Activated CD4-positive, alpha-beta memory T cell treated with anti-CD3 and anti-CD28 coated beads, Interleukin-2, amount 10 ng/mL, durations not matched to agents 7 days and 5 days (primary cell): ENCODE measurements around the gene KHSRP. TPM values are rescaled to one million over a fixed set of nuclear protein-coding genes. Genes with fewer than 3 reads are reported as not detected.
"Not testable (repeated sequence)": the region's sequence is repeated elsewhere in the genome, so short reads cannot be mapped to it uniquely, and the experiment has no call there.

Source experiments
- CTCF ChIA-PET: fragments of 350-600 bp; sonication (Branson Sonifier 250); formaldehyde crosslinking; loops from one replicate; lab custom pipeline; 2021; ENCODE audit warnings: antibody characterized with exemption, inconsistent platforms; lab: Charles Lee
- POLR2A ChIA-PET: fragments of 350-600 bp; sonication (Branson Sonifier 250); formaldehyde crosslinking; loops from one replicate; lab custom pipeline; 2021; ENCODE audit warnings: antibody characterized with exemption; lab: Charles Lee
- DNase-seq: peaks from one replicate; pipeline ENCODE4 v3.0.0-alpha.2; 2020
- H3K27ac Mint-ChIP-seq: one replicate; pipeline ENCODE4 v1.8.0; 2021; ENCODE audit warnings: mild to moderate bottlenecking, mixed read lengths
- H3K27me3 Mint-ChIP-seq: one replicate; pipeline ENCODE4 v1.8.0; 2021; ENCODE audit warnings: mixed read lengths
- H3K36me3 Mint-ChIP-seq: one replicate; pipeline ENCODE4 v1.8.0; 2021; ENCODE audit warnings: low read depth, mixed read lengths
- H3K4me1 Mint-ChIP-seq: one replicate; pipeline ENCODE4 v1.8.0; 2021; ENCODE audit warnings: mixed read lengths
- H3K4me3 Mint-ChIP-seq: one replicate; pipeline ENCODE4 v1.8.0; 2021; ENCODE audit warnings: mild to moderate bottlenecking, mixed read lengths
- H3K9me3 Mint-ChIP-seq: one replicate; pipeline ENCODE4 v1.8.0; 2021; ENCODE audit warnings: mixed read lengths
- total RNA-seq, 2 experiments: library from RNA; stranded (reverse); gene quantifications; one replicate each; pipeline ENCODE4 v1.2.3, GENCODE V29; 2021

Gene KHSRP
- total RNA-seq, 2 experiments from 2014 or later: 246 to 250 TPM

DNA sequence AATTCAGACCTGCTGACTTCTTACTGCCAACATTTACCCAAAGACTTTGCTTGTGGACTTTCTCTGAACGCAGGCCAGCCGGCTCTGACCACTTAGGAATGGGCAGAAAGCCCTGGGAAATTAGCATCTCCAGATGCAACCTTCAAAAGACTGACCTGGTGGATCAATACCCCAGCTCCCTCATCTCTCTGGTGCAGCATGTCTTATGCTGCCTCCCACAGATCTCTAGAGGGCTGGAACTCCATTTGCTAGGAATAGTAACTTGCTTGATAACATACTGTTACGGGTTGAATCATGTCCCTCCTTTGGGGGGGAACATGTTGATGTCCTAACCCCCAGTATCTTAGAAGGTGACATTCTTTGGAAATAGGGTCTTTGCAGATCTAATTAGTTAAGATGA is 21.8 kb upstream of the KHSRP start:
- Mint-ChIP-seq H3K4me1 (no peaks in the 10 kb centered on the region), H3K27me3 (no peaks in the 10 kb centered on the region), H3K36me3 (peaks cover 6% of the 10 kb centered on the region), H3K4me3 (no peak overlapping the region), H3K9me3 (no peaks in the 10 kb centered on the region), H3K27ac (no peak overlapping the region)
- ChIA-PET CTCF (no interaction called here), POLR2A (no interaction called here)
- DNase-seq: no peak

DNA sequence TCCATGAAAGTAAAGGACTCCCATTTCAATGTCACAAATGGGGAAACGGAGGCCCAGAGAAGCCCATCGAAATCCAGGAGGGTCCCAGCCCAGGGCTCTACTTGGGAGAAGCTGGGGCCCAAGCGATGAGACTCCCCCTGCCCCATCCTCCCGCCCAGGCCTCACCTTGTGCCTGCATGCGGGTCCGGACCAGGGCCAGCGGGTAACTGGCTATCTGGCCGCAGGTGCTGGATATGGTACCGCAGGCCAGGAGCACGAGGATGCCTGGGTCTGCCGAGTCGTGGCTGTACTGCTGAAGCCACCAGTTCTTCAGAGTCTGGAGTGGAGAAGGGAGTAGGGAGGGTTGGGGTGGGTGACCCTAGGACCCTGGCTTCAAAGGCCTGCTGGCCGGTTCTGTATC is 19.4 kb upstream of the KHSRP start:
- H3K36me3 Mint-ChIP-seq: no peaks in the 10 kb centered on the region
- no peaks in the 10 kb centered on the region for H3K27me3 Mint-ChIP-seq
- CTCF ChIA-PET: no interaction called here
- no peaks in the 10 kb centered on the region for H3K4me1 Mint-ChIP-seq
- no peaks in the 10 kb centered on the region for H3K9me3 Mint-ChIP-seq
- no peak overlapping the region for H3K27ac Mint-ChIP-seq
- DNase-seq: no peak
- POLR2A ChIA-PET: no interaction called here
- no peak overlapping the region for H3K4me3 Mint-ChIP-seq

DNA sequence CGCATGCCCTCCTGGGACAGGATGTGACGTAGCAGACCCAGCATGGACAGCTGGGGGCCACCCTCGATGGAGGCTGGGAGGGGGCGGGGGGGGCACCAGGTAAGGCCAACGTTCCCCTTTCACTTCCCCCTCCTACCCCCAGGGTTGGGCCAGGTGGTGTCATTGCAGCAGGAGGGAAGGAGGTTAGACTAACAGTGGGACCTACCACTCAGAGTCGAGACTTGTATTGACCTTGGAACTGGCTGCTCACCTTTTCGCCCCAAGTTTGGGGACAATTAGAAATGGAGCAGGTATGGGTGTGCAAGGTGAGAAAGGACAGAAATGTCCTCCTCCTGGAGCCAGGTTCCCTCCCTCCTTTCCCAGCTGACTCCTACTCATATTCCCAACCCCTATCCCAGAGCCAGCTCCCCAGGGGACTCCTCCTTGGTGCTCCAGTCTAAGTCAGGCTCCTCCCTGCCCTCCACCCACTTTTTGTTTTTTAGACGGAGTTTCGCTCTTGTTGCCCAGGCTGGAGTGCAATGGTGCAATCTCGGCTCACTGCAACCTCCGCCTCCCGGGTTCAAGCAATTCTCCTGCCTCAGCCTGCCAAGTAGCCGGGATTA is 17.6 kb upstream of the KHSRP start:
- Mint-ChIP-seq H3K9me3 (no peaks in the 10 kb centered on the region), H3K4me1 (no peaks in the 10 kb centered on the region), H3K27ac (no peak overlapping the region), H3K4me3 (no peak overlapping the region), H3K36me3 (no peaks in the 10 kb centered on the region), H3K27me3 (no peaks in the 10 kb centered on the region)
- no peak for DNase-seq
- ChIA-PET POLR2A (no interaction called here), CTCF (no interaction called here)

DNA sequence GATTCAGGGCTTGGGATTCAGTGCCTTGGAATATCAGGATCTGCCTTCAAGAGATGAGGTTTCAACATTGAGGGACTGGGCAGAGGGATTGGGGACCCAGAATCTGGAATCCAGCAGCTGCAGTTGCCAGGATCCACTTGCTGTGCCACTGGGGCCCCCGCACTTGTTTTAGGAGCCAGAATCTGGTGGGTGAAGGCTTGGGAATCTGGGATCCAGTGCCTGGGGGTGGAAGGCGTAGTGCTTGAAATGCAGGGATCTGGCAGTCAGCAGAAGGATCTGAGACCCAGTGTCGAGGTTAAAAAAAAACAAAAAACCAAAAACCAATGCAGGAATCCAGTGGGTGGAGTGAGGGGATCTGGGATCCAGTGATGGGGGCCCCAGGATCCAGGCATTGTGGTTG is 16.3 kb upstream of the KHSRP start:
- Mint-ChIP-seq H3K4me1 (peaks cover 2% of the 10 kb centered on the region), H3K4me3 (no peak overlapping the region)
- POLR2A ChIA-PET: no interaction called here

DNA sequence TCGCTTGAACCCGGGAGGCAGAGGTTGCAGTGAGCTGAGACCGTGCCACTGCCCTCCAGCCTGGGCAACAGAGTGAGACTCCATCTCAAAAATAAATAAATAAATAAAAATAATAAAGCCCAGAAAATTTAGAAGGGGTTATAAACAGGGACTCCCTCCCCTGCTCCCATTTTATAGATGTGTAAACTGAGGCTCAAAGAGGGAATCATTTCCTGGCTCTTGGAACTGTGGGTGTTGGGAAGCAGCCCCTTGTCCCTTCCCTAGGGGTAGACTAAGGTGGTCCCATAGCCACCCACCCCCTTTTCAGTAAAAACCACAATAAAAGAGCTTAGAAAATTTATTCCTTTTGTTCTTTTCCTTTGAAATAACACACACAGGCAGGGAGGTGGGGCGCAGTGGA is 15.1 kb upstream of the KHSRP start:
- no peak for DNase-seq
- POLR2A ChIA-PET: no interaction called here
- Mint-ChIP-seq H3K27ac (no peak overlapping the region), H3K9me3 (no peaks in the 10 kb centered on the region), H3K4me3 (no peak overlapping the region), H3K27me3 (no peaks in the 10 kb centered on the region), H3K4me1 (peaks cover 2% of the 10 kb centered on the region), H3K36me3 (no peaks in the 10 kb centered on the region)
- CTCF ChIA-PET: no interaction called here

More for the DNA sequence above, 16.3 kb upstream of the KHSRP start:
- H3K27ac Mint-ChIP-seq: no peak overlapping the region
- H3K27me3 Mint-ChIP-seq: no peaks in the 10 kb centered on the region
- CTCF ChIA-PET: no interaction called here
- no peak for DNase-seq
- no peaks in the 10 kb centered on the region for H3K9me3 Mint-ChIP-seq
- no peaks in the 10 kb centered on the region for H3K36me3 Mint-ChIP-seq

DNA sequence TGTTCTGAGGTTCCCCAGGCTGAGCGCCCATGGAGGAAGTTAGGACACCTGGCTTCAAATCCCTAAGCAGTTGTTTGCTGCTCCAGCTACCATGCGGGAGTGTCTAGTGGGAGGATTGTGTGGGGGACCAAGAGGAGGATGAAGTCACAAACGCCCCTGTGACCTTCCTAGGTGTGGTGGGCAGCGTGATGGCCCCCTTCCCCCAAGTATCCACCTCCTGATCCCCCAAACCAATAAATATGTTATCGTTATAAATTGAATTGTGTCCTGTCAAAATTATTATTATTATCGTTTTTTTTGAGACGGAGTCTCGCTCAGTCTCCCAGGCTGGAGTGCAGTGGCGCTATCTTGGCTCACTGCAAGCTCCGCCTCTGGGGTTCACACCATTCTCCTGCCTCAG is 9.1 kb upstream of the KHSRP start, which contains the start of gene SLC25A41:
Gene SLC25A41 (minus strand): TSS at position 101 of the 400 bp plus-strand sequence. CDS start 70 bp downstream, at position 31.
- DNase-seq: no peak
- POLR2A ChIA-PET: interaction anchor here (4.1 kb wide), 1 partner anchor 9 kb away, joined by 16 read pairs; the partner anchor contains the start of gene KHSRP
- no peaks in the 10 kb centered on the region for H3K9me3 Mint-ChIP-seq
- H3K27me3 Mint-ChIP-seq: no peaks in the 10 kb centered on the region
- H3K36me3 Mint-ChIP-seq: no peaks in the 10 kb centered on the region
- H3K27ac Mint-ChIP-seq: no peak within 1 kb of the TSS
- CTCF ChIA-PET: no interaction called here
- H3K4me1 Mint-ChIP-seq: peaks cover 5% of the 10 kb centered on the region
- H3K4me3 Mint-ChIP-seq: no peak within 1 kb of the TSS

DNA sequence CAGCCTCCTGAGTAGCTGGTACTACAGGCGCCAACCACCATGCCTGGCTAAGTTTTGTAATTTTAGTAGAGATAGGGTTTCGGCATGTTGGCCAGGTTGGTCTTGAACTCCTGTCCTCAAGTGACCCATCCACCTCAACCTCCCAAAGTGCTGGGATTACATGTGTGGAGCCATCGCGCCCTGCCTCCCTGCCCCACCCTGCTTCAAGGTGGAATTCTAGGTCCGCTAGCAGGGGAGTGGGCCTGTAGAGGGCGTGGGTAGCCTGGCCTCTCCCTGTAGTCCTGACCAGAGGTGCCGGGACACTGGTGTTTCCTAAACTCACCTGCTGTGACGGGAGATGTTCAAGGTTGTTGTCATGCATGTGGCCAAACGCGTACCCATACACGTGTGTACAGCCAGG is 8.6 kb upstream of the KHSRP start:
- Mint-ChIP-seq H3K27me3 (no peaks in the 10 kb centered on the region), H3K4me3 (no peak overlapping the region), H3K27ac (no peak overlapping the region), H3K4me1 (peaks cover 5% of the 10 kb centered on the region), H3K9me3 (no peaks in the 10 kb centered on the region), H3K36me3 (no peaks in the 10 kb centered on the region)
- DNase-seq: no peak
- ChIA-PET POLR2A (no interaction called here), CTCF (no interaction called here)

DNA sequence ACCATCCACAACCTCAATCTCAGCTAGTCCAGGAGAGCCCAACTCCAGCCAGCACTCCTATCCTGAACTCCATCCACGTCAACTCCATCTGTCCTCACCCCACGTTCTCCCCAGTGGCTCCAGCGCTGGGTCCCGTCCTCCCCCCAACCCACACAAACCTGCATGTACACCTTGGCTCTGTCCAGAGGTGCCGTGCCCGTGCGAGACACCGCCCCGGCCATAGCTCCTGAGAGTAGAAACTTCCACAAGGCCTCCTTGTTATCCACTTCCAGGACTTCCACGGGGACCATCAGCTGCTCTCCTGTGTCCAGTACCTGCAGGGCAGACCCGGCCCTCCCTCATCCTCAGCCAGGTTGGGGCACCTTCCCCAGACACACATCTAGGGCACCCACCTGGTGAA is 7.3 kb upstream of the KHSRP start:
- no peaks in the 10 kb centered on the region for H3K9me3 Mint-ChIP-seq
- no peaks in the 10 kb centered on the region for H3K27me3 Mint-ChIP-seq
- POLR2A ChIA-PET: no interaction called here
- H3K4me3 Mint-ChIP-seq: no peak overlapping the region
- H3K36me3 Mint-ChIP-seq: no peaks in the 10 kb centered on the region
- peaks cover 7% of the 10 kb centered on the region for H3K4me1 Mint-ChIP-seq
- CTCF ChIA-PET: no interaction called here
- no peak for DNase-seq
- H3K27ac Mint-ChIP-seq: no peak overlapping the region

DNA sequence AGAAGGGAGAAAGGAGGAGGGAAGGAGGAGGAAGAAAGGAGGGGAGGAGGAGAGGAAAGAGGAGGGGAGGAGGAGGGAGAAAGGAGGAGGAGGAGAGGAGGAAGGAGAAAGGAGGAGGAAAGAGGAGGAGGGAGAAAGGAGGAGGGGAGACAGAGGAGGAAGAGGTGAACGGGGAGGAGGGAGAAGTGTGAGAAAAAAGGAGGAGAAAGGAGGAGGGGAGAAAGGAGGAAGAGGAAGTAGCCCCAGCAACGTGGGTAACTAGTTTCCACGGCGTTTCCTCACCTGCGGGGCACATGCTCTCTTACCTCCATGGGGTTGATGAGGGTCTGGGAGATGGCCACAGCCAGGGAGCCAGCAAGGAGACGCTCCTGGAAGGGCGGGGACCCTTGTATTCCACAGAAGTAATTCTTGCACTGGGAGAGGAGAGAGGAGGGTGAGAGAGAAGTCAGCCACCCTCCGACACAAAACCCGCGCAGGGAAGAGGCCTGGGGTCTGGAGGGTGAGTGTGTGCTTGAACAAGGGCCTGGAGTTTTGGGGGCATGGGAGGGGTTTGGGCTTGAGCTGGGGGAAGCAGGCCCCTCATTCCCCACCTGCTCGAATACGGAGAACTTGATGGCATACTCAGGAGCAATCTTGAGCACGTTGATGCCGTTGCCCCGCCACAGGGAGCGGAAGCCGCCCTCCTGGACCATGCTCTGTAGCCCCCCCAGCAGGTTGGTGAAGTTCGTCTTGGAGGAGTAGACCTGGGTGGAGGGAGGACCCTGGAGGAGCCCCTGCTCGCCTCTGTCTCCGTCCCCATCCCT is 5.0 kb upstream of the KHSRP start:
- H3K27me3 Mint-ChIP-seq: no peaks in the 10 kb centered on the region
- no peak for DNase-seq
- H3K4me3 Mint-ChIP-seq: peak overlapping the region; percentile 4
- no peaks in the 10 kb centered on the region for H3K9me3 Mint-ChIP-seq
- H3K27ac Mint-ChIP-seq: no peak overlapping the region
- CTCF ChIA-PET: interaction anchor here (0.6 kb wide), 1 partner anchor 324 kb away, joined by 3 read pairs; no protein-coding TSS in a partner anchor
- no peaks in the 10 kb centered on the region for H3K36me3 Mint-ChIP-seq
- POLR2A ChIA-PET: no interaction called here
- H3K4me1 Mint-ChIP-seq: peaks cover 19% of the 10 kb centered on the region

DNA sequence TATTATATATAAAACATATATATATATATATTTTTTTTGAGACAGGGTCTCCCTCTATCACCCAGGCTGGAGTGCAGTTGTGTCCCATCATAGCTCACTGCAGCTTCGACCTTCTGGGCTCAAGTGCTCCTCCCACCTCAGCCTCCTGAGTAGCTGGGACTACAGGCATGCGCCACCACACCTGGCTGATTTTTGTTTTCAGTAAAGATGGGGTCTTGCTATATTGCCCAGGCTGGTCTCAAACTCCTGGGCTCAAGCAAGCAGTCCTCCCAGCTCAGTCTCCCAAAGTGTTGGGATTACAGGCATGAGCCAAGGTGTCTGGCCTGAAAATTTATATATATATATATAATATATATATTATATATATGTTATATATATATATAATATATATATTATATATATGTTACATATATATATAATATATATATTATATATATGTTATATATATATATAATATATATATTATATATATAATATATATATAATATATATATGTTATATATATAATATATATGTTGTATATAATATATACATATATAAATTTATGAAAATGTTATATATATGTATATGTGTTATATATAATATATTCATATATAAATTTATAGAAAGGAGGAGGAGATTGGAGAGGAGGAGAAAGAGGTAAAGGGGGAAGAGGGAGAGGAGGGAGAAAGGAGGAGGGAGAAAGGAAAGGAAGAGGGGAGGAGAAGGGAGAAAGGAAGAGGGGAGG is 4.2 kb upstream of the KHSRP start:
- POLR2A ChIA-PET: interaction anchor here (1.4 kb wide), 1 partner anchor 35 kb away, joined by 4 read pairs; no protein-coding TSS in a partner anchor
- H3K36me3 Mint-ChIP-seq, CTCF ChIA-PET, H3K4me3 Mint-ChIP-seq, DNase-seq, H3K9me3 Mint-ChIP-seq, H3K27me3 Mint-ChIP-seq, H3K27ac Mint-ChIP-seq: not testable (repeated sequence)
- H3K4me1 Mint-ChIP-seq: peaks cover 19% of the 10 kb centered on the region

DNA sequence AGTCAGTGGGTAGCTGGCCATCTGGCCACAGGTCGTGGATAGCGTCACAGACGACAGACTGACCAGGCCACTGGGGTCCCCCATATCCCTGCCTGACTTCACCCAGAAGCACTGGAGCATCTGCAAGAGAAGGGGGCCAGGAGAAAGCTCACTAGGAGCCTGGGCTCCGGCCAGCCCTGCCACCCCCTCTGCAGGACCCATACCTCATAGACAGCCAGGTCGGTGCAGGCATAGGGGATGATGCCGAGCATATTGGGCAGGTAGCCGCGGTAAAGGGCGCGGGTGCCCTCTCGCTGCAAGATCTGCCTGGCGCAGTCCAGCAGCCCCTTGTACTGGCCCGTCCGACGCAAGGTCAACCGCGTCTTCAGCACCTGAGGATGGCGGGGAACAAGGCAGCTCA is 2.5 kb upstream of the KHSRP start:
- CTCF ChIA-PET: no interaction called here
- H3K9me3 Mint-ChIP-seq: no peaks in the 10 kb centered on the region

DNA sequence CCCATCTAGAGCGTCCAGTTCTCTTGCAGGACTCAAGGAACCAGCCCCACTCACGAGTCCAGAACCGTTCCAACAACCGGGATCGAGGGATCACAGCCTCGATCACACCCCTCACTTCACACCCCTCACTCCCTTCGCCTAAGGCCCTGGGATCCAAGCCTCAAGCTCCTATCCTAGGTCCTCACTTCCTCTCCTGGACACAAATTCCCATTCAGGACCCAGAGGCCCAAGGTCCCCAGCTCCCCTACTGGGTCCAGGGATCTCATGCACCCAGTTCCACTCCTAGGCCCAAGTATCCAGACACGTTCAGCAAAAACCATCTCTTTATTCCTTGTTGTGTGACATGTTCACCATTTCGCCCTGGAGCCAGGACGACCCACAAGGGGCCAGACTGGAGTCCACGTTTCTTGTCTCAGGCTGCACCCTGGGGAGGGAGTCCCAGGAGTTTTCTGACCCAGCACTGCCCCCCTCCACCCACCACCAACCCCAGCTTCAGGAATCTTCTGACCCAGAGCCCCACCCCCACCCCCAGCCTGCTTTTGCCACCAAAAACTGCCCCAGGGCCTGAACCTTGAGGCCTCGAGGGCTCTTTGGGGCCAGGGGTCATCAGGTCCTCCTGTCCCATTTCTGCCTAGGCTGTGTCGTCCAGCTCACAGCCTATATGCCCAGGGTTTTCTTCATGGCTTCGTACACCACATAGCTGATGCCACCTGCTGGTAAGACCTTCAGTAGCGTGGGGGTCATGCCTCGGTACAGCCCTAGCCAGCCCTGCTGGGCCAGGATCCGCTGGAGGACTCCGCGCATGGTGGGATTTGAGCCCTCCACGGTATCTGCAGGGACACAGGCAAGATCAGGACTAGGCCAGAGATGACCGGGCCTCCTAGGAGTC is 1.4 kb upstream of the KHSRP start:
- peaks cover 22% of the 10 kb centered on the region for H3K36me3 Mint-ChIP-seq
- no peaks in the 10 kb centered on the region for H3K9me3 Mint-ChIP-seq
- H3K27me3 Mint-ChIP-seq: no peaks in the 10 kb centered on the region
- peak overlapping the region; percentile 80 for H3K27ac Mint-ChIP-seq
- ChIA-PET CTCF (interaction anchor here (0.6 to 1.8 kb wide), 4 partner anchors 15 to 439 kb away, joined by 3 to 6 read pairs (median 4); partner anchors contain the start of gene ALKBH7), POLR2A (interaction anchor here (0.6 to 2.4 kb wide), 9 partner anchors 10 to 643 kb away, joined by 3 to 18 read pairs (median 6); partner anchors contain the start of genes ALKBH7, CLPP, DENND1C and SLC25A41)
- H3K4me1 Mint-ChIP-seq: peaks cover 37% of the 10 kb centered on the region
- no peak for DNase-seq
- peak overlapping the region; percentile 71 for H3K4me3 Mint-ChIP-seq

More for the DNA sequence above, 2.5 kb upstream of the KHSRP start:
- Mint-ChIP-seq H3K27me3 (no peaks in the 10 kb centered on the region), H3K4me1 (peaks cover 33% of the 10 kb centered on the region), H3K36me3 (peaks cover 13% of the 10 kb centered on the region), H3K4me3 (no peak overlapping the region), H3K27ac (no peak overlapping the region)
- no peak for DNase-seq
- POLR2A ChIA-PET: interaction anchor here (0.9 to 1.8 kb wide), 3 partner anchors 32 to 54 kb away, joined by 4 to 5 read pairs (median 4); partner anchors contain the start of genes DENND1C and SLC25A23
